Glomerular endothelial cell (primary cell): ENCODE measurements around the gene CDK5RAP1. TPM values are rescaled to one million over a fixed set of nuclear protein-coding genes. Genes with fewer than 3 reads are reported as not detected.
"Not testable (repeated sequence)": the region's sequence is repeated elsewhere in the genome, so short reads cannot be mapped to it uniquely, and the experiment has no call there.

ENCODE experiments used
- DNase-seq: peaks from one replicate; pipeline ENCODE4 v3.0.0-alpha.2; 2011; ENCODE audit warnings: low read depth, low spot score; ENCODE audit errors: extremely low read depth
- total RNA-seq: library from RNA; depleted of rRNA; stranded (reverse); fragments of >200 nt; gene quantifications from 2 replicates; pipeline ENCODE4 v1.2.3, GENCODE V29; 2015

Gene CDK5RAP1
- total RNA-seq, 1 donor from 2014 or later, result 28.8 TPM

- DNase-seq, result no peak
Measured at GRCh38 chr20:33419140-33419974, 18.0 kb upstream of the CDK5RAP1 start.

GRCh38 chr20:33418033-33418432 lies 16.7 kb upstream of the CDK5RAP1 start:
- no peak for DNase-seq

- DNase-seq, result no peak
Measured at GRCh38 chr20:33415948-33416347, 14.6 kb upstream of the CDK5RAP1 start.

GRCh38 chr20:33412484-33412838 lies 11.1 kb upstream of the CDK5RAP1 start:
- DNase-seq, result no peak

GRCh38 chr20:33411711-33412483 lies 10.6 kb upstream of the CDK5RAP1 start:
- no peak for DNase-seq

- no peak for DNase-seq
Measured at GRCh38 chr20:33411242-33411641, 9.9 kb upstream of the CDK5RAP1 start.

- DNase-seq, result no peak
Measured at GRCh38 chr20:33410081-33410742, 8.9 kb upstream of the CDK5RAP1 start.

- DNase-seq, result no peak
Measured at GRCh38 chr20:33408716-33409654, 7.7 kb upstream of the CDK5RAP1 start.

GRCh38 chr20:33408313-33408712 lies 7.0 kb upstream of the CDK5RAP1 start:
- no peak for DNase-seq

- no peak for DNase-seq
Measured at GRCh38 chr20:33407796-33408195, 6.5 kb upstream of the CDK5RAP1 start.

- no peak for DNase-seq
Measured at GRCh38 chr20:33407251-33407650, 5.9 kb upstream of the CDK5RAP1 start.

- no peak for DNase-seq
Measured at GRCh38 chr20:33404281-33404680, 3.0 kb upstream of the CDK5RAP1 start.

- DNase-seq, result no peak
Measured at GRCh38 chr20:33401921-33402369, 626 bp upstream of the CDK5RAP1 start.

GRCh38 chr20:33400812-33401183 lies 521 bp downstream of the CDK5RAP1 start:
- no peak for DNase-seq

GRCh38 chr20:33399924-33400323 lies 1.4 kb downstream of the CDK5RAP1 start:
- no peak for DNase-seq

GRCh38 chr20:33394718-33395117 lies 6.6 kb downstream of the CDK5RAP1 start:
- DNase-seq, result no peak

GRCh38 chr20:33393609-33394008 lies 7.7 kb downstream of the CDK5RAP1 start:
- no peak for DNase-seq

- DNase-seq, result no peak
Measured at GRCh38 chr20:33391722-33392415, 9.4 kb downstream of the CDK5RAP1 start.

GRCh38 chr20:33389326-33389725 lies 12.0 kb downstream of the CDK5RAP1 start:
- DNase-seq, result not testable (repeated sequence)

- no peak for DNase-seq
Measured at GRCh38 chr20:33388268-33388667, 13.1 kb downstream of the CDK5RAP1 start.
